Measurements from ENCODE around the gene PDCD4. TPM values are rescaled to one million over a fixed set of nuclear protein-coding genes. Genes with fewer than 3 reads are reported as not detected.
A peak's percentile ranks its signal among the peaks of the same experiment; 100 is the strongest.

Gene PDCD4
- total RNA-seq, 1 experiment from 2014 or later = 19.4 TPM

- no peak overlapping the region for H2AFZ ChIP-seq (ENCODE audit: low read length)
- ATAC-seq (no peak), DNase-seq (no peak)
- no peaks in the 10 kb centered on the region for H3K36me3 ChIP-seq (ENCODE audit: low read depth, low read length)
- no peak overlapping the region for H3K27ac ChIP-seq (ENCODE audit: low read length)
- no peak for TF ChIP-seq EZH2 (IDR thresholded peaks at IDR 0.05; ENCODE audit: low read length, unreplicated experiment)
- TF ChIP-seq CTCF (conservative IDR thresholded peaks at IDR 0.05; ENCODE audit: low read depth, low read length) = no peak
- no peak for TF ChIP-seq EZH2phosphoT487 (IDR thresholded peaks at IDR 0.05; ENCODE audit: borderline replicate concordance, low read length)
- H3K79me2 ChIP-seq (ENCODE audit: low read length) = no peaks in the 10 kb centered on the region
- H3K27me3 ChIP-seq (ENCODE audit: low read length) = no peaks in the 10 kb centered on the region
- ChIA-PET CTCF (no interaction called here), POLR2A (ENCODE audit: unreplicated experiment) (no interaction called here)
- H3K4me1 ChIP-seq (ENCODE audit: insufficient read depth, low read length) = peaks cover 20% of the 10 kb centered on the region
- no peak overlapping the region for H3K4me3 ChIP-seq (ENCODE audit: low read length)
- no peaks in the 10 kb centered on the region for H3K9me2 ChIP-seq (replicated peaks; ENCODE audit: low read length)
- intact Hi-C loops (cut with micrococcal nuclease) = no loop called here
- H3K9ac ChIP-seq (ENCODE audit: low read length) = no peak overlapping the region
- no peaks in the 10 kb centered on the region for H3K9me3 ChIP-seq (ENCODE audit: low read length)
- no peak overlapping the region for H3K4me2 ChIP-seq (ENCODE audit: low read length)
- BruUV-seq (replicated peaks) = no TSS peak
- no peaks in the 10 kb centered on the region for H3F3A ChIP-seq (ENCODE audit: low read length, unreplicated experiment)
- no peaks in the 10 kb centered on the region for H4K20me1 ChIP-seq (ENCODE audit: low read length)
Measured at GRCh38 chr10:110863361-110863760, 8.4 kb upstream of the PDCD4 start.

DNA sequence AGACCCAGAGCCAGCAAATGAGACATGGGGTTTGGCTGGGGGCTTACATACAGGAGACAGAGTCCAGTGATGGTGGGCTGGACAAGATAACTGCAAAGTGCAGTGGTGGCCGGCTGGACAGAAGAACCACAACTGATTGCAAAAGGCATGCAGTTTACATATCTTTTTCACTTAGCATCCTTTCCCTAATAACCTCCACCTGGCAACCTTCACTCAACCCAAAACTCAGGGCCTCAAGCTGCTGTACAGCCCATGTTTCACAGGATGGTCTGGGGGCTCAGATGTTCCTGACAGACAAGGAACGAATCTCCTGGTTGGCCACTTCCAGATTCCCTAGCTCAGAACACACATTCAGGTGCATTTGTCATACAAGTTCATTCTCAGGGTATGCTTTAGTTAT is 7.8 kb upstream of the PDCD4 start:
- DNase-seq = no peak
- ChIA-PET POLR2A (ENCODE audit: unreplicated experiment) (no interaction called here), CTCF (no interaction called here)
- Histone ChIP-seq H3K79me2 (ENCODE audit: low read length) (no peaks in the 10 kb centered on the region), H4K20me1 (ENCODE audit: low read length) (no peaks in the 10 kb centered on the region), H3K27ac (ENCODE audit: low read length) (no peak overlapping the region), H3K27me3 (ENCODE audit: low read length) (no peaks in the 10 kb centered on the region), H2AFZ (ENCODE audit: low read length) (no peak overlapping the region), H3K4me1 (ENCODE audit: insufficient read depth, low read length) (peaks cover 20% of the 10 kb centered on the region), H3K9me3 (ENCODE audit: low read length) (no peaks in the 10 kb centered on the region), H3K36me3 (ENCODE audit: low read depth, low read length) (no peaks in the 10 kb centered on the region), H3F3A (ENCODE audit: low read length, unreplicated experiment) (no peaks in the 10 kb centered on the region), H3K4me2 (ENCODE audit: low read length) (no peak overlapping the region), H3K4me3 (ENCODE audit: low read length) (no peak overlapping the region), H3K9ac (ENCODE audit: low read length) (no peak overlapping the region), H3K9me2 (replicated peaks; ENCODE audit: low read length) (no peaks in the 10 kb centered on the region)
- intact Hi-C loops (cut with micrococcal nuclease) = no loop called here
- no peak for ATAC-seq
- no TSS peak for BruUV-seq (replicated peaks)
- TF ChIP-seq EZH2 (IDR thresholded peaks at IDR 0.05; ENCODE audit: low read length, unreplicated experiment) (no peak), CTCF (conservative IDR thresholded peaks at IDR 0.05; ENCODE audit: low read depth, low read length) (no peak), EZH2phosphoT487 (IDR thresholded peaks at IDR 0.05; ENCODE audit: borderline replicate concordance, low read length) (no peak)

- peak overlapping the region; percentile 74 for H3K27ac ChIP-seq (ENCODE audit: low read length)
Measured at GRCh38 chr10:110864662-110865140, 7.0 kb upstream of the PDCD4 start.

More at GRCh38 chr10:110864662-110865140, 7.0 kb upstream of the PDCD4 start:
- no peak for TF ChIP-seq CTCF (conservative IDR thresholded peaks at IDR 0.05; ENCODE audit: low read depth, low read length)
- TF ChIP-seq EZH2 (IDR thresholded peaks at IDR 0.05; ENCODE audit: low read length, unreplicated experiment) = no peak
- no peak for TF ChIP-seq EZH2phosphoT487 (IDR thresholded peaks at IDR 0.05; ENCODE audit: borderline replicate concordance, low read length)
- Histone ChIP-seq H3K4me3 (ENCODE audit: low read length) (no peak overlapping the region), H3K9me2 (replicated peaks; ENCODE audit: low read length) (no peaks in the 10 kb centered on the region), H3F3A (ENCODE audit: low read length, unreplicated experiment) (no peaks in the 10 kb centered on the region), H3K9me3 (ENCODE audit: low read length) (no peaks in the 10 kb centered on the region), H3K4me1 (ENCODE audit: insufficient read depth, low read length) (peaks cover 20% of the 10 kb centered on the region), H3K27me3 (ENCODE audit: low read length) (no peaks in the 10 kb centered on the region), H3K9ac (ENCODE audit: low read length) (no peak overlapping the region), H2AFZ (ENCODE audit: low read length) (peak overlapping the region; percentile 36; the same call in 1 of the 2 replicates), H4K20me1 (ENCODE audit: low read length) (no peaks in the 10 kb centered on the region), H3K79me2 (ENCODE audit: low read length) (no peaks in the 10 kb centered on the region), H3K36me3 (ENCODE audit: low read depth, low read length) (no peaks in the 10 kb centered on the region), H3K4me2 (ENCODE audit: low read length) (peak overlapping the region; percentile 73)
- ATAC-seq = no peak
- BruUV-seq (replicated peaks) = no TSS peak
- ChIA-PET CTCF (interaction anchor here (0.7 kb wide), 1 partner anchor 65 kb away, joined by 3 read pairs; no protein-coding TSS in a partner anchor), POLR2A (ENCODE audit: unreplicated experiment) (no interaction called here)
- no peak for DNase-seq
- intact Hi-C loops (cut with micrococcal nuclease) = loop anchor here (5.0 kb wide), 1 partner anchor 42 kb away; no protein-coding TSS in a partner anchor
